ENCODE measurements around the gene GPC2. TPM values are rescaled to one million over a fixed set of nuclear protein-coding genes. Genes with fewer than 3 reads are reported as not detected.

Gene GPC2
- total RNA-seq, 1 donor from 2014 or later: 1.3 TPM

DNA sequence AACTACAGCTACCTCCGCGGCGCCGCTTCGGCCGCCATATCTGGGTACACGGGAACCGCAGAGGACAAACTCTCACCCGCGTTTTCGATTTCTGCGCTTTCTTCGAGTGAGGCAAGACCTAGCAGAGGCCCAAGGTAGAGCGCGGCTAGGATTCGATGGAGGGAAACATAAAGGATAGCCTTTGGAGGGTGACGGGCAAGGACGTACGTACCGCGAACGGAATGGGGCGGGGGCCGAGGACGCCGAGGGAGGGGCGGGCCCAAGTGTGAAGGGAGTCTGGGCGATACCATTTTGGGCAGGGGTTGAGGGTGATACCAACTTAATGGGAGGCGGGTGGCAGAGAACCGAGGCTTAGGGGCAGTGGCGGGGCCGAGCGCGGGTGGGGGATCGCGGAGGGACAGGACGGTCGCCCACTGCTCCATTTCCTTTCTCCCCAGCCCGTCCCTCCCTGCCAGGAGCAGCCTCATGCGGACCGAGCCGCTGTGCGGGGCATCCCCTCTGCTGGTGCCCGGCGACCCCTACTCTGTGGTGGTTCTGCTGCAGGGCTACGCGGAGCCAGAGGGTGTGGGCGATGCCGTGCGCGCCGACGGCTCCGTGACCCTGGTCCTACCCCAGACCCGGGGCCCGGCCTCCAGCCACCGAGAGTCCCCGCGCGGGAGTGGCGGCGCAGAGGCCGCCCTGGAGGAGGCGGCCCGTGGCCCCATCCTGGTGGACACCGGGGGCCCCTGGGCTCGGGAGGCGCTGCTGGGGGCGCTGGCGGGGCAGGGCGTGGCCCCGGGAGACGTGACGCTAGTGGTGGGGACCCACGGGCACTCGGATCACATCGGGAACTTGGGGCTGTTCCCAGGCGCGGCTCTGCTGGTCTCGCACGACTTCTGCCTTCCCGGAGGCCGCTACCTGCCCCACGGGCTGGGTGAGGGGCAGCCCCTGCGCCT lies 50.0 kb downstream of the GPC2 start, which contains the start of gene MBLAC1:
MBLAC1 (plus strand) TSS at position 37 of the 935 bp plus-strand sequence; CDS start at position 466, 429 bp downstream.
- no peak for FAIRE-seq
- DNase-seq (ENCODE audit: low read depth): peak; percentile 64

DNA sequence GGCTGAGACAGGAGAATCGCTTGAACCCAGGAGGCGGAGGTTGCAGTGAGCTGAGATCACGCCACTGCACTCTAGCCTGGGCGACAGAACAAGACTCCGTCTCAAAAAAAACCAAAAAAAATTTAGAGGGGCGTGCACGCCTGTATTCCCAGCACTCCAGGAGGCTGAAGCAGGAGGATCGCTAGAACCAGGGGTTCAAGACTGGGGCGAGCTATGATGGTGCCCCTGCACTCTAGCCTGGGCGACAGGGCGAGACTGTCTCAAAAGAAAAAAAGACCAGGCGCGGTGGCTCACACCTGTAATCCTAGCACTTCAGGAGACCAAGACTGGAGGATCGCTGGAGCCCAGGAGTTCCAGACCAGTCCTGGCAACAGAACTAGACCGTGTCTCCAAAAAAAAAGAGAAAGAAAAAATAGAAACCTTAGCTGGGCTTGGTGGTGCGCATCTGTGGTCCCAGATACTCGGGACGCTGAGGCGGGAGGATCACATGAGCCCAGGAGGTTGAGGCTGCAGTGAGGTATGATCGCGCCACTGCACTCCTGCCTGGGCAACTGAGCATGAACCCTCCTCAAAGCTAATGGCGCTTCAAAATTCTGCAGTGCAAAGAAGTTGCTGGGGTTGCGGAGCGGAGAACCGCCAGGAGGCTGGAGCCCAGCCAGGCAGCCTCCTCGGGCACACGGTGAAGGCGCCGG lies 50.8 kb downstream of the GPC2 start:
- H3K27me3 ChIP-seq (ENCODE audit: control insufficient read depth, insufficient read depth, low read length): no peaks in the 10 kb centered on the region
- FAIRE-seq: no peak
- DNase-seq (ENCODE audit: low read depth): no peak
- TF ChIP-seq, protein P1, sequence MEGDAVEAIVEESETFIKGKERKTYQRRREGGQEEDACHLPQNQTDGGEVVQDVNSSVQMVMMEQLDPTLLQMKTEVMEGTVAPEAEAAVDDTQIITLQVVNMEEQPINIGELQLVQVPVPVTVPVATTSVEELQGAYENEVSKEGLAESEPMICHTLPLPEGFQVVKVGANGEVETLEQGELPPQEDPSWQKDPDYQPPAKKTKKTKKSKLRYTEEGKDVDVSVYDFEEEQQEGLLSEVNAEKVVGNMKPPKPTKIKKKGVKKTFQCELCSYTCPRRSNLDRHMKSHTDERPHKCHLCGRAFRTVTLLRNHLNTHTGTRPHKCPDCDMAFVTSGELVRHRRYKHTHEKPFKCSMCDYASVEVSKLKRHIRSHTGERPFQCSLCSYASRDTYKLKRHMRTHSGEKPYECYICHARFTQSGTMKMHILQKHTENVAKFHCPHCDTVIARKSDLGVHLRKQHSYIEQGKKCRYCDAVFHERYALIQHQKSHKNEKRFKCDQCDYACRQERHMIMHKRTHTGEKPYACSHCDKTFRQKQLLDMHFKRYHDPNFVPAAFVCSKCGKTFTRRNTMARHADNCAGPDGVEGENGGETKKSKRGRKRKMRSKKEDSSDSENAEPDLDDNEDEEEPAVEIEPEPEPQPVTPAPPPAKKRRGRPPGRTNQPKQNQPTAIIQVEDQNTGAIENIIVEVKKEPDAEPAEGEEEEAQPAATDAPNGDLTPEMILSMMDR (IDR thresholded peaks at IDR 0.05; ENCODE audit: insufficient read depth, low read length, severe bottlenecking): no peak
- peak overlapping the region; percentile 93 for H3K4me3 ChIP-seq (ENCODE audit: low read depth, low read length)
- no peaks in the 10 kb centered on the region for H3K36me3 ChIP-seq (ENCODE audit: control insufficient read depth, insufficient read depth, low read length)

More for the DNA sequence above, 50.0 kb downstream of the GPC2 start, which contains the start of gene MBLAC1:
- H3K36me3 ChIP-seq (ENCODE audit: control insufficient read depth, insufficient read depth, low read length): no peaks in the 10 kb centered on the region
- TF ChIP-seq, protein P1 (IDR thresholded peaks at IDR 0.05; ENCODE audit: insufficient read depth, low read length, severe bottlenecking): no peak
- peak within 1 kb of the TSS; percentile 93 for H3K4me3 ChIP-seq (ENCODE audit: low read depth, low read length)
- H3K27me3 ChIP-seq (ENCODE audit: control insufficient read depth, insufficient read depth, low read length): no peaks in the 10 kb centered on the region

DNA sequence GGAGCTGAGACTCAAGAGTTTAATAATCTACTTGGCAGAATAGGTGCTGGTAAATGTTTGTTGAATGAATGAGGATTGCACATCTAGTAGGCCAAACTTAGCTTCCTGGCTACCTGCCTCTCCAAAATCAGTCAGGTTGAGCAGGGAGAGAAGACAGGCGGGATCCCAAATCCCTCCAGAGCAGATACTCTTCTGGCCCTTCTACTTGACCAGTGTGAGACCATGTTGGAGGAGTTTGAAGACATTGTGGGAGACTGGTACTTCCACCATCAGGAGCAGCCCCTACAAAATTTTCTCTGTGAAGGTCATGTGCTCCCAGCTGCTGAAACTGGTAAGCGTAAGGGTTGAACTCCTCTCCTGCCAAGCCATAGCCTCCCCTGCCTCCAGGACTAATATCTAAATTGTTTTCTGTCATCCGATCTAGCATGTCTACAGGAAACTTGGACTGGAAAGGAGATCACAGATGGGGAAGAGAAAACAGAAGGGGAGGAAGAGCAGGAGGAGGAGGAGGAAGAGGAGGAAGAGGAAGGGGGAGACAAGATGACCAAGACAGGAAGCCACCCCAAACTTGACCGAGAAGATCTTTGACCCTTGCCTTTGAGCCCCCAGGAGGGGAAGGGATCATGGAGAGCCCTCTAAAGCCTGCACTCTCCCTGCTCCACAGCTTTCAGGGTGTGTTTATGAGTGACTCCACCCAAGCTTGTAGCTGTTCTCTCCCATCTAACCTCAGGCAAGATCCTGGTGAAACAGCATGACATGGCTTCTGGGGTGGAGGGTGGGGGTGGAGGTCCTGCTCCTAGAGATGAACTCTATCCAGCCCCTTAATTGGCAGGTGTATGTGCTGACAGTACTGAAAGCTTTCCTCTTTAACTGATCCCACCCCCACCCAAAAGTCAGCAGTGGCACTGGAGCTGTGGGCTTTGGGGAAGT lies 52.6 kb downstream of the GPC2 start:
- no peak for FAIRE-seq
- no peaks in the 10 kb centered on the region for H3K27me3 ChIP-seq (ENCODE audit: control insufficient read depth, insufficient read depth, low read length)

DNA sequence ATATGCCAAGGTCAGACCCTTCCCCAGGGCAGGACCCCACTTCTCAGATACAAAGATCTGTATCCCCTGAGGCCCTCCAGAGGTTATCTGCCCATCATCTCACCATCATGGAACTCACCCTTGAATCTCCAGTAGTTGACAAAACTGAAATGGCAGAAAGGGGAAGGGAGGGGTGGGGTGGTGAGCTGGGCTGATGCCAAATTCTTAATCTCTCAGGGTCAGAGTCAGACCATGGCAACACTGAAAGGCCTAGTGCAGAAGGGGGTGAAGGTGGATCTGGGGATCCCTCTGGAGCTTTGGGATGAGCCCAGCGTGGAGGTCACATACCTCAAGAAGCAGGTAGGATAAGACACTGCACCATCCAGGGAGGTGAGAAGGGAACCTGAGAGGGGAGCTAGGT lies 54.6 kb downstream of the GPC2 start:
- H3K36me3 ChIP-seq (ENCODE audit: control insufficient read depth, insufficient read depth, low read length): no peaks in the 10 kb centered on the region
- no peak for FAIRE-seq
- DNase-seq (ENCODE audit: low read depth): no peak
- TF ChIP-seq, protein P1 (IDR thresholded peaks at IDR 0.05; ENCODE audit: insufficient read depth, low read length, severe bottlenecking): no peak
- H3K4me3 ChIP-seq (ENCODE audit: low read depth, low read length): no peak overlapping the region
- no peaks in the 10 kb centered on the region for H3K27me3 ChIP-seq (ENCODE audit: control insufficient read depth, insufficient read depth, low read length)

More for the DNA sequence above, 52.6 kb downstream of the GPC2 start:
- TF ChIP-seq, protein P1 (IDR thresholded peaks at IDR 0.05; ENCODE audit: insufficient read depth, low read length, severe bottlenecking): no peak
- H3K36me3 ChIP-seq (ENCODE audit: control insufficient read depth, insufficient read depth, low read length): no peaks in the 10 kb centered on the region
- DNase-seq (ENCODE audit: low read depth): no peak
- H3K4me3 ChIP-seq (ENCODE audit: low read depth, low read length): no peak overlapping the region

DNA sequence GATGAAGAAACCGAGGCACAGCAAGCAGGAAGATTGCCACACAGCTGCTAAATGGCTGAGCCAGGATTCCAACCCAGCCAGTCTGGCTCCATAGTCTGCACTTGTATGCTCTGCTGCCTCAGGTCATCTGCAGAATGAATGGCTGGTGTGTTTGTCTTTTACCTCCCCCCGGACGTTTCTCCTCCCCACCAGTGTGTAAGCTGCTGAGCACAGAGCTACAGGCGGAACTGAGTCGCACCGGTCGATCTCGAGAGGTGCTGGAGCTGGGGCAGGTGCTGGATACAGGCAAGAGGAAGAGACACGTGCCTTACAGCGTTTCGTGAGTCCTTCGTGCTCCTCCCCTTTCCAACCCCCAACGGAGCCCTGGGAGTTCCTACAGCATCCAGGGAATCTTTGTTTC lies 55.1 kb downstream of the GPC2 start:
- no peak for DNase-seq (ENCODE audit: low read depth)
- Histone ChIP-seq H3K36me3 (ENCODE audit: control insufficient read depth, insufficient read depth, low read length) (no peaks in the 10 kb centered on the region), H3K27me3 (ENCODE audit: control insufficient read depth, insufficient read depth, low read length) (no peaks in the 10 kb centered on the region), H3K4me3 (ENCODE audit: low read depth, low read length) (no peak overlapping the region)
- no peak for FAIRE-seq
- TF ChIP-seq, protein P1 (IDR thresholded peaks at IDR 0.05; ENCODE audit: insufficient read depth, low read length, severe bottlenecking): no peak

All from bronchial epithelial cell (primary cell).